ENCODE measurements around the gene ADGRE3.

DNA sequence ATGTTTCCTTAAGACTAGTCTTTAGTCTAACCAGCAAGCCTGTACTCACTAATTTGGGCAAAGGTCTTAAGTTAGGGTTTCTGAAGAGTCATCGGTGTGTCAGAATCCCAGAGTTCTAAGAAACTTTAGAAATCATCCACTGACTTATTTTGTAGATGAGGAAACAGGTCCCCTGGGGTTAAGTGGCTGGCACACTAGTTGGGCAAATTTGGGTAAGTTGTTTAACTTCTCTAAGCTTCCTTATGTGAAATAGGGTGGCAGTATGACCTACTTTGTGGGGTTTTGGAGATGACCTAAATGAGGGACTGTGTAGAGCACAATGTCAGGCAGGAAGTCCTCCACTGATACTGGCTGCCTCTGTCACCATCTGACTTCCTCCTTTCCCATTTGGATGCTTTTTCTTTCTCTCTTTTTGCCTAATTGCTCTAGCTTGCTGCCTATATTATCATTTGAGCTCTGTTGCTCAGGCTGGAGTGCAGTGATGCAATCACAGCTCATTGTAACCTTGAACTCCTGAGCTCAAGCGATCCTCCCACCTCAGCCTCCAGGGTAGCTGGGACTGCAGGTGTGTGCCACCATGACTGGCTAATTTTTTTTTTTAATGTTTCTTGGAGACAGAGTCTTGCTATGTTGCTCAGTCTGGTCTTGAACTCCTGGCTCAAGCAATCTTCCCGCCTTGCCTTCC is 2.3 kb downstream of the ADGRE3 start:
- TF ChIP-seq POLR2A (IDR thresholded peaks at IDR 0.05), result no peak
- TF ChIP-seq, protein P1, sequence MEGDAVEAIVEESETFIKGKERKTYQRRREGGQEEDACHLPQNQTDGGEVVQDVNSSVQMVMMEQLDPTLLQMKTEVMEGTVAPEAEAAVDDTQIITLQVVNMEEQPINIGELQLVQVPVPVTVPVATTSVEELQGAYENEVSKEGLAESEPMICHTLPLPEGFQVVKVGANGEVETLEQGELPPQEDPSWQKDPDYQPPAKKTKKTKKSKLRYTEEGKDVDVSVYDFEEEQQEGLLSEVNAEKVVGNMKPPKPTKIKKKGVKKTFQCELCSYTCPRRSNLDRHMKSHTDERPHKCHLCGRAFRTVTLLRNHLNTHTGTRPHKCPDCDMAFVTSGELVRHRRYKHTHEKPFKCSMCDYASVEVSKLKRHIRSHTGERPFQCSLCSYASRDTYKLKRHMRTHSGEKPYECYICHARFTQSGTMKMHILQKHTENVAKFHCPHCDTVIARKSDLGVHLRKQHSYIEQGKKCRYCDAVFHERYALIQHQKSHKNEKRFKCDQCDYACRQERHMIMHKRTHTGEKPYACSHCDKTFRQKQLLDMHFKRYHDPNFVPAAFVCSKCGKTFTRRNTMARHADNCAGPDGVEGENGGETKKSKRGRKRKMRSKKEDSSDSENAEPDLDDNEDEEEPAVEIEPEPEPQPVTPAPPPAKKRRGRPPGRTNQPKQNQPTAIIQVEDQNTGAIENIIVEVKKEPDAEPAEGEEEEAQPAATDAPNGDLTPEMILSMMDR (IDR thresholded peaks at IDR 0.05), result no peak

All from prostate gland (tissue), 2 donors.